ENCODE results near the gene C12orf60.

DNA sequence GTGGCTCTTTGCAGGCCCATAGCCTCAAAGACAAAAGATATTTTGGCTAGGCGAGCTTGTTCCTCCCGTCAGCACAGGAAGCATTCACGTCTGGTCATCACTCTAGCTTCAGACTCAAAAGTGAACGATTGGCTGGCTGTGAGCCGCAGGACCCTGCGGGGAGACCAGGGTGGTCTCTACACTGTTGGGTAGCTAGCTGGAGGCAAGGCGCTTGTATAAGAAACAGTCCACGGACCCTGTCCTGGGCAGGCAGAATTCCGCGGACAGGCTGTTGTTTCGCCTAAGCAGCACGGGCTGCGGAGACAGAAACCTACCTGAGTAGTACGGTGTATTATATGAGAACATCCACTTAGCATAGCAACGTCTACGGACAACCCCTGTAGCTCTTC, 29.8 kb upstream of the C12orf60 start:
- TF ChIP-seq, protein P1, sequence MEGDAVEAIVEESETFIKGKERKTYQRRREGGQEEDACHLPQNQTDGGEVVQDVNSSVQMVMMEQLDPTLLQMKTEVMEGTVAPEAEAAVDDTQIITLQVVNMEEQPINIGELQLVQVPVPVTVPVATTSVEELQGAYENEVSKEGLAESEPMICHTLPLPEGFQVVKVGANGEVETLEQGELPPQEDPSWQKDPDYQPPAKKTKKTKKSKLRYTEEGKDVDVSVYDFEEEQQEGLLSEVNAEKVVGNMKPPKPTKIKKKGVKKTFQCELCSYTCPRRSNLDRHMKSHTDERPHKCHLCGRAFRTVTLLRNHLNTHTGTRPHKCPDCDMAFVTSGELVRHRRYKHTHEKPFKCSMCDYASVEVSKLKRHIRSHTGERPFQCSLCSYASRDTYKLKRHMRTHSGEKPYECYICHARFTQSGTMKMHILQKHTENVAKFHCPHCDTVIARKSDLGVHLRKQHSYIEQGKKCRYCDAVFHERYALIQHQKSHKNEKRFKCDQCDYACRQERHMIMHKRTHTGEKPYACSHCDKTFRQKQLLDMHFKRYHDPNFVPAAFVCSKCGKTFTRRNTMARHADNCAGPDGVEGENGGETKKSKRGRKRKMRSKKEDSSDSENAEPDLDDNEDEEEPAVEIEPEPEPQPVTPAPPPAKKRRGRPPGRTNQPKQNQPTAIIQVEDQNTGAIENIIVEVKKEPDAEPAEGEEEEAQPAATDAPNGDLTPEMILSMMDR (IDR thresholded peaks at IDR 0.05) = no peak
- TF ChIP-seq SIN3A (IDR thresholded peaks at IDR 0.05; ENCODE audit: borderline replicate concordance, insufficient read depth, low read depth, low read length) (no peak), POLR2AphosphoS5 (IDR thresholded peaks at IDR 0.05; ENCODE audit: low read depth, low read length) (no peak), TCF7L2 (IDR thresholded peaks at IDR 0.05; ENCODE audit: low read depth, low read length) (no peak)
- TF ChIP-seq, protein P2, sequence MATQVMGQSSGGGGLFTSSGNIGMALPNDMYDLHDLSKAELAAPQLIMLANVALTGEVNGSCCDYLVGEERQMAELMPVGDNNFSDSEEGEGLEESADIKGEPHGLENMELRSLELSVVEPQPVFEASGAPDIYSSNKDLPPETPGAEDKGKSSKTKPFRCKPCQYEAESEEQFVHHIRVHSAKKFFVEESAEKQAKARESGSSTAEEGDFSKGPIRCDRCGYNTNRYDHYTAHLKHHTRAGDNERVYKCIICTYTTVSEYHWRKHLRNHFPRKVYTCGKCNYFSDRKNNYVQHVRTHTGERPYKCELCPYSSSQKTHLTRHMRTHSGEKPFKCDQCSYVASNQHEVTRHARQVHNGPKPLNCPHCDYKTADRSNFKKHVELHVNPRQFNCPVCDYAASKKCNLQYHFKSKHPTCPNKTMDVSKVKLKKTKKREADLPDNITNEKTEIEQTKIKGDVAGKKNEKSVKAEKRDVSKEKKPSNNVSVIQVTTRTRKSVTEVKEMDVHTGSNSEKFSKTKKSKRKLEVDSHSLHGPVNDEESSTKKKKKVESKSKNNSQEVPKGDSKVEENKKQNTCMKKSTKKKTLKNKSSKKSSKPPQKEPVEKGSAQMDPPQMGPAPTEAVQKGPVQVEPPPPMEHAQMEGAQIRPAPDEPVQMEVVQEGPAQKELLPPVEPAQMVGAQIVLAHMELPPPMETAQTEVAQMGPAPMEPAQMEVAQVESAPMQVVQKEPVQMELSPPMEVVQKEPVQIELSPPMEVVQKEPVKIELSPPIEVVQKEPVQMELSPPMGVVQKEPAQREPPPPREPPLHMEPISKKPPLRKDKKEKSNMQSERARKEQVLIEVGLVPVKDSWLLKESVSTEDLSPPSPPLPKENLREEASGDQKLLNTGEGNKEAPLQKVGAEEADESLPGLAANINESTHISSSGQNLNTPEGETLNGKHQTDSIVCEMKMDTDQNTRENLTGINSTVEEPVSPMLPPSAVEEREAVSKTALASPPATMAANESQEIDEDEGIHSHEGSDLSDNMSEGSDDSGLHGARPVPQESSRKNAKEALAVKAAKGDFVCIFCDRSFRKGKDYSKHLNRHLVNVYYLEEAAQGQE (IDR thresholded peaks at IDR 0.05; ENCODE audit: insufficient read depth in 1 of 2, low read depth in 2 of 2, low read length in 1 of 2) = no peak

Data from Panc1 (cell line).